ENCODE data around the gene MAN2A2. TPM values are rescaled to one million over a fixed set of nuclear protein-coding genes. Genes with fewer than 3 reads are reported as not detected.

The MAN2A2 gene
- total and polyA plus RNA-seq, 9 of the 15 experiments (the other 6 are each of a cell fraction or from before 2014, with no cell fraction given): 7.3 to 151 (median 43.4) TPM

GRCh38 chr15:90895571-90896117, 7.5 kb upstream of the MAN2A2 start (continued):
- TF ChIP-seq REST (IDR thresholded peaks at IDR 0.05; ENCODE audit: borderline replicate concordance): peak; percentile 51; the same call in 1 of the 2 replicates
- TF ChIP-seq REST (CRISPR knock-in tag; IDR thresholded peaks at IDR 0.05; ENCODE audit: low read depth): no peak
- TF ChIP-seq NUFIP1 (IDR thresholded peaks at IDR 0.05; ENCODE audit: partially characterized antibody): no peak
- TF ChIP-seq ELF1 (tag; IDR thresholded peaks at IDR 0.05): peak; percentile 80
- TF ChIP-seq E2F6 (IDR thresholded peaks at IDR 0.05; ENCODE audit: borderline replicate concordance in 1 of 2, extremely low read depth in 1 of 2, insufficient read depth in 1 of 2, insufficient read length in 1 of 2, low read depth in 1 of 2, low read length in 1 of 2, poor library complexity in 1 of 2, severe bottlenecking in 1 of 2): no peak
- TF ChIP-seq ZBED1 (IDR thresholded peaks at IDR 0.05): no peak
- no peak for TF ChIP-seq HOXB6 (CRISPR knock-in tag; IDR thresholded peaks at IDR 0.05; ENCODE audit: borderline replicate concordance)
- TF ChIP-seq ZMIZ1 (IDR thresholded peaks at IDR 0.05; ENCODE audit: low read depth in 2 of 2, low read length in 2 of 2): no peak
- TF ChIP-seq ZNF592 (IDR thresholded peaks at IDR 0.05): 0 out of 2 replicates have a peak, but pooled peaks have one; percentile 49
- TF ChIP-seq U2AF1 (optimal IDR thresholded peaks at IDR 0.05; ENCODE audit: low read depth, low read length): no peak
